ENCODE measurements around the gene USP33.
"Not testable (repeated sequence)": the region's sequence is repeated elsewhere in the genome, so short reads cannot be mapped to it uniquely, and the experiment has no call there.

DNA sequence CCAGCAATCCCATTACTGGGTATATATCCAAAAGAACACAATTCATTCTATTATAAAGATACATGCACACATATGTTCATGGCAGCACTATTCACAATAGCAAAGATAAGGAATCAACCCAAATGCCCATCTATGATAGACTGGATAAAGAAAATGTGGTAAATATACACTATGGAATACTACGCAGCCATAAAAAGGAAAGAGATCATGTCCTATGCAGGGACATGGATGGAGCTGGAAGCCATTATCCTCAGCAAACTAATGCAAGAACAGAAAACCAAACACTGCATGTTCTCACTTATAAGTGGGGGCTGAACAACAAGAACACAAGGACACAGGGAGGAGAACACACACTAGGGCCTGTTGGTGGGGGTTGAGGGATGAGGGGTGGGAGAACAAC, 60.0 kb downstream of the USP33 start:
- TF ChIP-seq, protein P1, sequence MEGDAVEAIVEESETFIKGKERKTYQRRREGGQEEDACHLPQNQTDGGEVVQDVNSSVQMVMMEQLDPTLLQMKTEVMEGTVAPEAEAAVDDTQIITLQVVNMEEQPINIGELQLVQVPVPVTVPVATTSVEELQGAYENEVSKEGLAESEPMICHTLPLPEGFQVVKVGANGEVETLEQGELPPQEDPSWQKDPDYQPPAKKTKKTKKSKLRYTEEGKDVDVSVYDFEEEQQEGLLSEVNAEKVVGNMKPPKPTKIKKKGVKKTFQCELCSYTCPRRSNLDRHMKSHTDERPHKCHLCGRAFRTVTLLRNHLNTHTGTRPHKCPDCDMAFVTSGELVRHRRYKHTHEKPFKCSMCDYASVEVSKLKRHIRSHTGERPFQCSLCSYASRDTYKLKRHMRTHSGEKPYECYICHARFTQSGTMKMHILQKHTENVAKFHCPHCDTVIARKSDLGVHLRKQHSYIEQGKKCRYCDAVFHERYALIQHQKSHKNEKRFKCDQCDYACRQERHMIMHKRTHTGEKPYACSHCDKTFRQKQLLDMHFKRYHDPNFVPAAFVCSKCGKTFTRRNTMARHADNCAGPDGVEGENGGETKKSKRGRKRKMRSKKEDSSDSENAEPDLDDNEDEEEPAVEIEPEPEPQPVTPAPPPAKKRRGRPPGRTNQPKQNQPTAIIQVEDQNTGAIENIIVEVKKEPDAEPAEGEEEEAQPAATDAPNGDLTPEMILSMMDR (IDR thresholded peaks at IDR 0.05 in 4 of 5, conservative IDR thresholded peaks at IDR 0.05 in 1 of 5) = not testable (repeated sequence)
- TF ChIP-seq POLR2A (IDR thresholded peaks at IDR 0.05) = not testable (repeated sequence)
